Tibial artery (tissue), 4 donors: ENCODE results near the gene AKT2.

Experiments
- DNase-seq, 2 donors: peaks; one replicate each; pipeline ENCODE4 v3.0.0-alpha.2; 2019
- H3K27ac ChIP-seq, 2 donors: fragments of 200-600 bp; sonication (generic) in 1 of 2; 1 replicate in 1 of 2; 2 replicates in 1 of 2; pipeline ENCODE4 v1.5.1; 2018 to 2019; ENCODE audit warnings: mild to moderate bottlenecking in 1 of 2
- H3K27me3 ChIP-seq, 2 donors: fragments of 200-600 bp; sonication (generic) in 1 of 2; one replicate each; pipeline versions ENCODE4 v1.5.1 to v1.6.0; 2016 to 2019
- H3K36me3 ChIP-seq, 3 donors: fragments of 200-600 bp; sonication (generic) in 2 of 3; one replicate each; pipeline ENCODE4 v1.5.1; 2016 to 2019; ENCODE audit warnings: mild to moderate bottlenecking in 2 of 3
- H3K4me1 ChIP-seq, 4 donors: fragments of 200-600 bp; sonication (generic) in 2 of 4; 1 replicate in 3 of 4; 2 replicates in 1 of 4; pipeline ENCODE4 v1.5.1; 2016 to 2019
- H3K4me3 ChIP-seq, 2 donors: fragments of 200-600 bp; sonication (generic) in 1 of 2; 1 replicate in 1 of 2; 2 replicates in 1 of 2; pipeline ENCODE4 v1.5.1; 2018 to 2019; ENCODE audit warnings: mild to moderate bottlenecking in 2 of 2
- H3K9me3 ChIP-seq, 3 donors: fragments of 200-600 bp; sonication (generic) in 1 of 3; one replicate each; pipeline ENCODE4 v1.5.1; 2016 to 2019
- intact Hi-C: fragments of 100-400 bp; cut with DNase I; formaldehyde crosslinking; loops from one replicate; pipeline ENCODE4 v1.15.0; 2023; ENCODE audit warnings: low total_unique reads
- TF ChIP-seq, protein P1 (sequence below), 2 experiments: fragments of 200-600 bp in 1 of 2; fragments of 450-650 bp in 1 of 2; IDR thresholded peaks; one replicate each; pipeline ENCODE4 v1.5.1; 2017 to 2019; ENCODE audit warnings: antibody characterized with exemption in 2 of 2, mild to moderate bottlenecking in 1 of 2, moderate library complexity in 1 of 2

The AKT2 gene

DNA sequence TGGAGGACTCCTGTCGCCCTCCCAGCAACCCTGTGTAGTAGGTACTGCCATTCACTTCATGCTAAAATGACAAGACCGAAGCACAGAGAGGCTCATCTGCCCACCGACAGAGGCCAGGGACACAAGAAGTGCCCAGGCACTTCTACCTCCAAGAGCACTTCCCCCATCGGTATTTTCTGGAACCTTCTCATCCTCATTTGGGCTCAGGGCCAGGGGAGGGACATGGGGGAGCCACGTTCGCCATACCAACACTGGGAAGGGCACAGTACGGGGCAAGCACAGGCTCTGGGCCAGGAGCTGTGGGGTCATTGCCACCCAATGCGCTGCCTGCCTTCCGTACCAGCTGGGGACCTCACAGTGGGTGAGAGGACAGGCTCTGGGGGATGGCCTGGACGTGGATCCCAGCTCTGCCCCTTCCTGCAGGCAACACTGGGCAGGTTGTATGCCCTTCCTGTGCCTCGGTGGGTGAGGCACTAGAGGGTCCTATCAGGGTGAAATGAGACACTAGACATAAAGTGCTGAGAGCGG, 37.3 kb downstream of the AKT2 start:
- Histone ChIP-seq H3K36me3 (peaks cover 0 to 34% (median 13%) of the 10 kb centered on the region in 3 donors), H3K27ac (no peak overlapping the region), H3K9me3 (no peaks in the 10 kb centered on the region), H3K4me1 (peaks cover 0 to 15% (median 1%) of the 10 kb centered on the region in 4 donors), H3K4me3 (no peak overlapping the region), H3K27me3 (no peaks in the 10 kb centered on the region)
- DNase-seq = no peak
- TF ChIP-seq, protein P1, sequence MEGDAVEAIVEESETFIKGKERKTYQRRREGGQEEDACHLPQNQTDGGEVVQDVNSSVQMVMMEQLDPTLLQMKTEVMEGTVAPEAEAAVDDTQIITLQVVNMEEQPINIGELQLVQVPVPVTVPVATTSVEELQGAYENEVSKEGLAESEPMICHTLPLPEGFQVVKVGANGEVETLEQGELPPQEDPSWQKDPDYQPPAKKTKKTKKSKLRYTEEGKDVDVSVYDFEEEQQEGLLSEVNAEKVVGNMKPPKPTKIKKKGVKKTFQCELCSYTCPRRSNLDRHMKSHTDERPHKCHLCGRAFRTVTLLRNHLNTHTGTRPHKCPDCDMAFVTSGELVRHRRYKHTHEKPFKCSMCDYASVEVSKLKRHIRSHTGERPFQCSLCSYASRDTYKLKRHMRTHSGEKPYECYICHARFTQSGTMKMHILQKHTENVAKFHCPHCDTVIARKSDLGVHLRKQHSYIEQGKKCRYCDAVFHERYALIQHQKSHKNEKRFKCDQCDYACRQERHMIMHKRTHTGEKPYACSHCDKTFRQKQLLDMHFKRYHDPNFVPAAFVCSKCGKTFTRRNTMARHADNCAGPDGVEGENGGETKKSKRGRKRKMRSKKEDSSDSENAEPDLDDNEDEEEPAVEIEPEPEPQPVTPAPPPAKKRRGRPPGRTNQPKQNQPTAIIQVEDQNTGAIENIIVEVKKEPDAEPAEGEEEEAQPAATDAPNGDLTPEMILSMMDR (IDR thresholded peaks at IDR 0.05) = no peak
- intact Hi-C loops = no loop called here

DNA sequence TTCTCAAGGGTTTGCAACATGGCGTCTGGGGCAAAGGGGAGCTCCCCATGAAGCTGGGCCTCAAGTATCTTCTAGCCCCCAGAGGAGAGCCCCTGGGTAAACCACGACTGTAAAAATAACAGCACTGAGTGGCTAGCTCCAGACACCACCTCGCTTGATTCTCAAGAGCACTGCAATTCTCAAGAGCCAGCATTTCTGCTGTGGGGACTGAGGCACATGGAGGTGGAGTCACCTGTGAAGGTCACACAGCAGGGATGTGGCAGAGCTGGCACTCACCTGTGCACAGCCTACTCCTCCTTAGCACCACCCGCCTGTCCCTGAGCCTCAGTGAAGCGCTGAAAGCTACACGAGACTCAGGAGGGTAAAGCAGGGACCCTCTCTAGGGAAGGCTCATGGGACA, 38.0 kb downstream of the AKT2 start:
- no peaks in the 10 kb centered on the region for H3K9me3 ChIP-seq
- H3K27ac ChIP-seq = no peak overlapping the region
- intact Hi-C loops = no loop called here
- no peak for DNase-seq
- H3K27me3 ChIP-seq = no peaks in the 10 kb centered on the region
- TF ChIP-seq, protein P1 (IDR thresholded peaks at IDR 0.05) = no peak
- peaks cover 4 to 36% (median 16%) of the 10 kb centered on the region in 3 donors for H3K36me3 ChIP-seq
- H3K4me3 ChIP-seq = no peak overlapping the region
- H3K4me1 ChIP-seq = peaks cover 0 to 21% (median 1%) of the 10 kb centered on the region in 4 donors

DNA sequence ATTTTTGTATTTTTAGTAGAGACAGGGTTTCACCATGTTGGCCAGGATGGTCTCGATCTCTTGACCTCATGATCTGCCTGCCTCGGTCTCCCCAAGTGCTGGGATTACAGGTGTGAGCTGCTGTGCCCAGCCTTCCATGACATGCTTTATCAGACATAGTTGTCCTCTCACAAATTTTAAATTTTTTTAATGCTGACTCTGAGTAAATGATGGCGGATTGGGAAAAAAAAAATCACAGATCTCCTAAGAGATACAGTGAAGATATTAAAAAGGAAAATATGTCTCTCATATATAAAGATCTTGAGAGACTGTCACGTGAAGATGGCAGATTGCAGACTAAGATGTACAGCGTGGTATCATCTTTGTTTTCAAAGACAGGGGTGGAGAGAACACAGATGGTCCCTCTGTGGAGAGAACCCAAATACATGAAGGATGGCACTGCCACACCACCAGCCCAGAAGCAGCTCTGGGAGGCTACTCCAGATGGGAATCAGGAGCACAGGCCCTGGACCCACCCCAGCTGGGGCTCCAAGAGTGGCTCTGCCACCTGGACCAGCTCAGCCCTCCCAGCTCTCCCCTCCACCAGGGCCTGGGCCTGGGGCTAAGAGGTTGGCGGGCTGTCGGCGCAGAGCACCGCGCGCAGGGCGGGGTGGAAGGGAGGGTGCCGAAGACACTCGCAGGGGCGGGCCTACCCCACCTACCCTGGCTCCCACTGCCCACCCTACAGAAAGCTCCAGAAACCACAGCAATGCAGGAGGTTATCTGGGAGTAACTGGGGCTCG, 38.7 kb downstream of the AKT2 start:
- Histone ChIP-seq H3K4me3 (no peak overlapping the region), H3K27ac (no peak overlapping the region), H3K9me3 (no peaks in the 10 kb centered on the region), H3K27me3 (no peaks in the 10 kb centered on the region), H3K4me1 (peaks cover 0 to 25% (median 1%) of the 10 kb centered on the region in 4 donors), H3K36me3 (peaks cover 11 to 36% (median 23%) of the 10 kb centered on the region in 3 donors)
- no peak for DNase-seq
- intact Hi-C loops = no loop called here
- TF ChIP-seq, protein P1 (IDR thresholded peaks at IDR 0.05) = no peak

DNA sequence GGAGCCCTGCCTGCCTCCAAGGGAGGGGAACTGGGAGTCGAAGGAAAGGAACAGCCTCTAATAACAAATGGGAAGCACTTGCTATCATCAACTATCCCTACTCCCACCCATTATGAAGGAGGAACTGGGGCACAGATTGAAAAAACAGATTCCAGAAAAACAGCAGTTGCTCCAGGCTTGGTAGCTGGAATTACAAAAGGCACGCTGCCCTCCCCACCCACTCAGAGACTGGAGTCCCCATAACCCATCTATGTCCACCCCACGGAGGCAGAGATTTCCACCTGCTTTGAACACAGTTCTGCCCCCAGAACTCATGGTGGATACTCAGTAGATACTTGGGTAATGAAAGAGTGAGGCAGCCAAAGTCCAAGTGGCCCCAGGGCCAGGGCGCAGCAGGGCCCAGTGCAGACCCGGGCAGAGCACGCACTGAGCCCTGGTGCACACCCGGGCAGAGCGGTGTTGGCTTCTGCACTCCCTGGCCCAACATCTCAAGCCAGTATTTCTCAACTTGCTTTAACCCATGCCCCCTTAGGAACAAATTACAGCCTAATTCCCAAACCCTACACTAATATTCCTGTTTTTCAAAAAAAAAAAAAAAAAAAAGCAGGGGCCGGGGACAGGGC, 39.5 kb downstream of the AKT2 start:
- no peak for DNase-seq
- no peak overlapping the region for H3K4me3 ChIP-seq
- no peak overlapping the region for H3K27ac ChIP-seq
- H3K27me3 ChIP-seq = no peaks in the 10 kb centered on the region
- peaks cover 19 to 40% (median 21%) of the 10 kb centered on the region in 3 donors for H3K36me3 ChIP-seq
- TF ChIP-seq, protein P1 (IDR thresholded peaks at IDR 0.05) = no peak
- H3K4me1 ChIP-seq = peaks cover 0 to 25% (median 1%) of the 10 kb centered on the region in 4 donors
- intact Hi-C loops = no loop called here
- no peaks in the 10 kb centered on the region for H3K9me3 ChIP-seq

DNA sequence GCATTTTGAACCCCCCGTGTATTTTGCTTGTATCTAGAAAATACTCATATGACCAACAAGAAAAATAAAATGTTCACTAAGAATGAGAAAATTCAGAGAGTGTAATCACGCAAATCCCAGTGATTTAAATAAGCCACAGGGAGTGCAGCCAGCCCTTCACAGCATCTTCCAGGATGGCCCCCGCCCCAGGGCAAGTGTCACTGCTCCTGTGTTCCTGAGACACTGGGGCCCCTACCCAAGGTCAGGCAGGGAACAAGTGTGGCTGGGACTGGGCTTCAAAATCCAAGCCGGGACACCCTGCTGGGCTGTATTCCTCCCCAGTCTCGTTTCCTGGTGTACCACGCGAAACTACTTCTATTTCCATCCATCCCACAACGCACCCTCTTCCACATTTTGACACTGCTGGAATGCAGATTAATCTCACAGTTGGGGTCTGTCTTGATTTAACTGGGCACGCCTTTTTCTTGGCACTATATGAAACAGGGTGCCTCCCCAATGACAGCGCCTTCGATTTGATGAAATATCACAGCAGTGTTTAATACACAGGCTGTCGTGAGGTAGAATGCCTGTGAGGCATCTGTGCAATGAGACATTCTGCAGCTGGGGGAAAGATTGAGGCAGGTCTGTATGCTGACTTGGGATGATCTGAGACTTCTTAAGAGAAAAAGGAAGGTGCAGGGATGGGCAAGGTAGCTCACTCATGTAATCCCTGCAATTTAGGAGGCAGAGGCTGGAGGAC, 40.4 kb downstream of the AKT2 start:
- Histone ChIP-seq H3K27ac (no peak overlapping the region), H3K4me1 (peaks cover 0 to 25% (median 1%) of the 10 kb centered on the region in 4 donors), H3K9me3 (no peaks in the 10 kb centered on the region), H3K4me3 (no peak overlapping the region), H3K36me3 (peaks cover 28 to 40% (median 28%) of the 10 kb centered on the region in 3 donors), H3K27me3 (no peaks in the 10 kb centered on the region)
- intact Hi-C loops = no loop called here
- TF ChIP-seq, protein P1 (IDR thresholded peaks at IDR 0.05) = no peak
- DNase-seq = no peak
